Midbrain (tissue), 1 donor: ENCODE data around the gene IPCEF1.

Experiments used
- DNase-seq: peaks from one replicate; lab custom pipeline; 2025; lab: John Stamatoyannopoulos, UW

The IPCEF1 gene

GRCh38 chr6:154371281-154371680, 14.7 kb upstream of the IPCEF1 start:
- DNase-seq = no peak

- DNase-seq = peak; percentile 39
Measured at GRCh38 chr6:154370545-154370944, 13.9 kb upstream of the IPCEF1 start.

- DNase-seq = no peak
Measured at GRCh38 chr6:154367839-154368695, 11.5 kb upstream of the IPCEF1 start.

- no peak for DNase-seq
Measured at GRCh38 chr6:154367336-154367735, 10.7 kb upstream of the IPCEF1 start.

- DNase-seq = no peak
Measured at GRCh38 chr6:154363821-154364220, 7.2 kb upstream of the IPCEF1 start.

GRCh38 chr6:154361476-154361875, 4.9 kb upstream of the IPCEF1 start:
- no peak for DNase-seq

GRCh38 chr6:154360476-154360875, 3.9 kb upstream of the IPCEF1 start:
- DNase-seq = no peak

GRCh38 chr6:154359679-154360078, 3.1 kb upstream of the IPCEF1 start:
- no peak for DNase-seq

- no peak for DNase-seq
Measured at GRCh38 chr6:154359161-154359574, 2.6 kb upstream of the IPCEF1 start.

GRCh38 chr6:154358019-154358545, 1.5 kb upstream of the IPCEF1 start:
- no peak for DNase-seq

- DNase-seq = peak; percentile 15
Measured at GRCh38 chr6:154356113-154356512, 490 bp downstream of the IPCEF1 start.

- no peak for DNase-seq
Measured at GRCh38 chr6:154354265-154354777, 2.3 kb downstream of the IPCEF1 start.

- no peak for DNase-seq
Measured at GRCh38 chr6:154353626-154354025, 3.0 kb downstream of the IPCEF1 start.

GRCh38 chr6:154352898-154353585, 3.6 kb downstream of the IPCEF1 start:
- no peak for DNase-seq

GRCh38 chr6:154350293-154350692, 6.3 kb downstream of the IPCEF1 start:
- peak; percentile 45 for DNase-seq

GRCh38 chr6:154347981-154348380, 8.6 kb downstream of the IPCEF1 start:
- no peak for DNase-seq

GRCh38 chr6:154345811-154346210, 10.8 kb downstream of the IPCEF1 start:
- no peak for DNase-seq

GRCh38 chr6:154343473-154344308, 12.9 kb downstream of the IPCEF1 start:
- no peak for DNase-seq

- DNase-seq = no peak
Measured at GRCh38 chr6:154341871-154342270, 14.7 kb downstream of the IPCEF1 start.

- DNase-seq = no peak
Measured at GRCh38 chr6:154341336-154341735, 15.3 kb downstream of the IPCEF1 start.

GRCh38 chr6:154337406-154338005, 19.1 kb downstream of the IPCEF1 start:
- DNase-seq = no peak
